Stimulated activated CD4-positive, alpha-beta T cell treated with anti-CD3 and anti-CD28 coated beads, Interleukin-12 subunit alpha, Interleukin-12 subunit beta, amount 100 ng/mL, for 4 hours (primary cell): ENCODE measurements around the gene SPTB.
A peak's percentile ranks its signal among the peaks of the same experiment; 100 is the strongest.
"Not testable (repeated sequence)": the region's sequence is repeated elsewhere in the genome, so short reads cannot be mapped to it uniquely, and the experiment has no call there.

Experiments used
- DNase-seq: peaks from one replicate; pipeline ENCODE4 v3.0.0-alpha.2; 2020

The SPTB gene

GRCh38 chr14:64879635-64880220 is at the start of gene SPTB:
Gene SPTB (minus strand): TSS chr14:64879907. CDS start chr14:64823094, 56,813 bp downstream.
- peak; percentile 66 for DNase-seq

GRCh38 chr14:64929014-64929359 is 49.3 kb upstream of the SPTB start:
- no peak for DNase-seq

- no peak for DNase-seq
Observed at GRCh38 chr14:64928239-64929013, 48.7 kb upstream of the SPTB start.

GRCh38 chr14:64927031-64927430 is 47.3 kb upstream of the SPTB start:
- DNase-seq, result no peak

GRCh38 chr14:64926398-64926995 is 46.8 kb upstream of the SPTB start:
- no peak for DNase-seq

DNA sequence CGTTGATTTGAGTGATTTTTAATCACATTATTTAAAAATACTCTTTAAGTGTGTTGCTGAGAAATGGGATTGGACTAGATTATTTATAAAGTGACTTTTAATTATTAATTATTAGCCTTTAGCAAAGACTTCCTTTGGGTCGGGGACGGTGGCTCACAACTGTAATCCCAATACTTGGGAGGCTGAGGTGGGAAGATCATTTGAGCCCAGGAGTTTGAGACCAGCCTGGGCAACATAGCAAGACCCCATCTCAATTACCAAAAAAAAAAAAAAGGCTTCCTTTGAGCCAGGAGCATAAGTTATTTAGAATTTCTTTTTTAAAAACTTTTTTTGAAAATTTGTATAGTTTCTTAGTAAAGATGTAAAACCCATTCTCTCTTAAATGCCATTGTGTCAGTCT is 43.3 kb upstream of the SPTB start:
- DNase-seq, result no peak

- DNase-seq, result no peak
Observed at GRCh38 chr14:64920465-64920864, 40.8 kb upstream of the SPTB start.

- no peak for DNase-seq
Observed at GRCh38 chr14:64919618-64920017, 39.9 kb upstream of the SPTB start.

DNA sequence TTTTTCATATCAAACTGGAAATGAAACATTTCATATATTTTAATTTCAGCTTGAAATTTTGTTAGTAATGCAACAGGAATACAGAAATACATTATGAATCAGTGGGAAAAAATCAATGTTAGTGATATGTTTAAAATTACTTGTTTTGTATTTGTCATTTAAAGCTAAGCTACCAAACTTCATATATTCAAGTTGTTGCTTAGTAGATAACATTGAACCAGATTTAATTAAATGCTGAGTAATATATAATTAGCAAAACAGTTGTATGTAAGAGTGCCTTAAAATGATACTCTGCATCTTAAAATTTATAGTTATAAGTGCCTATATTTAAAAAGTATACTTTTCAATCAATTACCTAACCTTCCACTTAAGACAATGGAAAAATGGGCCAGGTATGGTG is 39.5 kb upstream of the SPTB start:
- no peak for DNase-seq

- DNase-seq, result no peak
Observed at GRCh38 chr14:64918216-64918615, 38.5 kb upstream of the SPTB start.

- DNase-seq, result no peak
Observed at GRCh38 chr14:64915797-64916196, 36.1 kb upstream of the SPTB start.

GRCh38 chr14:64915029-64915424 is 35.3 kb upstream of the SPTB start:
- DNase-seq, result no peak

DNA sequence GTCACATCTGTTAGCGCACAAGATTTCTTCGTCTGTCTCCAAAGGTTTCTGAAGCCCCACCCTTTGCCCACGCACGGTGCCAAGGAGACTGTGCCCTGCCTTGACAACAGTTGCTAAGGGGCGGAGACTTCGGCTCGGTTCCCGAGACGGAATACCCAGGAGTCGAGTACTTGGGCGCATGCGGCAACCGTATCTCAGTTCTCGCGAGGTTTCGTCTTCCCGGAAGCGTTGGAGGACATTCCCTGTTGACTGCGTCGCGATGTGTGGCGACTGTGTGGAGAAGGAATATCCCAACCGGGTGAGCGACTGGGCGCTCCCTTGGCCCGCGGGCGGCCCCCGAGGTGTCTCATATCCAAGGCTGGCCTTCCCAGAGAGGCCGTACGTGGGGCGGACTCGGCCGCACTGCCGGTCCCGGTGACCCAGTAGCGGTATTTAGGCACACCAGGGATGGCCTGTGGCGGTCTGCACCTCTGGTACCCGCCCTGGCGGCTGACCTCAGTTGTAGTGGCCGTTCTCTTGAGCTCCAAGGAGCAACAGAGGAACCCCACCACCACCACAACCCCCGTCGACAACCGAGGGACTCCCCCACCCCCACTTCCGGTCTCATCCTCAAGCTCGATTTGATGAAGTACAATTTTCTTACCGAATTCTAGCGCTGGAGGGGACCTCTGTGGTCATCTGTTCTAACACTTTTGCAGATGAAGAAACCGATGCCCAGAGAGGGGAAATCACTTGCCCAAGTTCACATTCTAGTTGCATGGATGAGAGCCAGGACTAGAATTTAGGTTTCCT is 34.7 kb upstream of the SPTB start, which contains the start of gene CHURC1:
Gene CHURC1, plus strand, starts transcription at position 219 of the 792 bp plus-strand sequence. Its CDS starts 41 bp downstream, at position 260.
- DNase-seq, result peak; percentile 94

GRCh38 chr14:64913477-64913876 is 33.8 kb upstream of the SPTB start:
- not testable (repeated sequence) for DNase-seq

GRCh38 chr14:64912261-64912660 is 32.6 kb upstream of the SPTB start:
- no peak for DNase-seq

DNA sequence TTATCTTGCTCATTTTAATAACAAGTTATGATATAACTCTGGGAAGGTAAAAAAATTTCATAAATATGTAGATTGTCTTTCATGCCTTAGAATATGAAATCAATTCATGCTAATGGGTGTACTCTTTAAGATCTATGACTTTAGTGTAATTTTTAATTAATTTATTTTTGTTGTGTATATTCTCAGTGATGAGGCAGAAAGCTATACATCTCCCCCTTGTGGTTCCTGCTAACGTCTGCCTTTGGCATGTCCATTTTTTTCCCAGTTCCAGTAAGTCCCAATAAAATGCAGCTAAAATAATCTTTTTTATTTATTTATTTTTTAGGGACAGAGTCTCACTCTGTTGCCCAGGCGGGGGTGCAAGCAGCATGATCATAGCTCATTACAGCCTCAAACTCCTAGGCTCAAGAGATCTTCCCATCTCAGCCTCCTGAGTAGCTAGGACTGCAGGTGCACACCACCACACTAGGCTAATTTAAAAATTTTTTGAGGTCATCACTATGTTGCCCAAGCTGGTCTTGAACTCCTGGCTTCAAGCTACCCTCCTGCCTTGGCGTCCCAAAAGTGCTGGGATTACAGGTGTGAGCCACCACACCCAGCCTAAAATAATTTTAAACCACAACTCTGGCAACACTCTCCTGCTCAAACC is 31.3 kb upstream of the SPTB start:
- DNase-seq, result no peak

- DNase-seq, result no peak
Observed at GRCh38 chr14:64906022-64906421, 26.3 kb upstream of the SPTB start.

GRCh38 chr14:64899958-64900357 is 20.3 kb upstream of the SPTB start:
- DNase-seq, result no peak

DNA sequence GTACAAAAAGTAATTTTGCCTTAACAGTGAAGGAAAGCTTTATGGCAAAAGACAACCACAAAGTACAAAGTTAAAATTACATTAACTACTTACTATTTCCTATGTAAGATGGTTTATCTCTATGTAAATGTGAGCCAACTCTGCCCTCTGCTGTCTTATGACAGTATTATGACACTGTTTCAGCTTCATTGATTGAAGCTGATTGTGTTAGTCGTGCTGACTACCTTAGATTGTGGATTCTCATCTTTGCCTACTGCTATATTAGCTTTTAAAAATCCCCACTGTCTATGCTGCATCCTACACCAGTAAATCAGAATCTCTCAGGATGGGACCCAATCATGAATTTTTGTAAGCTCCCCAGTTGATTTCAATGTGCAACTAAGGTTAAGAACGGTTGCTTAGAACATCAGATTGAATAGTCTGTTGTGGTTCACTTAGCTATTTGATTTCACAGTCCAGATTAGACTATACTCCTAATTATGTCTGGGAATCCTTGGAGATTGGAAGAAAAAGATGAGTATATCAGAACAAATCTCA is 12.2 kb upstream of the SPTB start:
- DNase-seq, result no peak

DNA sequence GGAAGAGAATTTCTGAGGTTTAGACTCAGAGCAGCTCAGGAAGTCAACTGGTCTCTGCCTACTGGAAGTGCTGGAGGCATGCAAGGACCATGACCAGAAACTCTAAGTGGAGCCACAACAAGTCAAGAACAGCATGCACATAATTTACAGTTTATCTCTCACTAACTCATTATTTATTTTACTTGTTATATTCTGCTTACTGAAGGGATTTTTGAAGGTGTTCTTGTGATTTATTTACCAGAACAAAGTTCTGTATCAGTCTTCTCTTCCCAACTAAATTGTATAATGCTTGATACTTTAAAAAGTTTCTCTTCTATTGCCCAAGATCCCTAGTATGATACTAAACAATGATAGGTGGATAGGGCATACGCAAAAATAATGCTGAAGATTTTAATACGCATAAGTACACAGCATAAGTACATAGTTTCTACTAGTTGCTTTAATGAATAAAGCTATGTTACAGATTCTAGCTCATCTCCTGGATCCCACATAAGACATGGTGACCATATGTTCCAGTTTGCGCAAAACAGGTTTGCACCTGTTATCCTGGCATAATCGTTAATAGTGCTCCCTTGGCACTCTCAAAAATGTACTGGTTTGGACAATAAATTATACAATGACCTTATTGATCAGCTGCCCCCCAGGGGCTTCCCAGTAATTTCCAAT is 11.6 kb upstream of the SPTB start:
- no peak for DNase-seq

DNA sequence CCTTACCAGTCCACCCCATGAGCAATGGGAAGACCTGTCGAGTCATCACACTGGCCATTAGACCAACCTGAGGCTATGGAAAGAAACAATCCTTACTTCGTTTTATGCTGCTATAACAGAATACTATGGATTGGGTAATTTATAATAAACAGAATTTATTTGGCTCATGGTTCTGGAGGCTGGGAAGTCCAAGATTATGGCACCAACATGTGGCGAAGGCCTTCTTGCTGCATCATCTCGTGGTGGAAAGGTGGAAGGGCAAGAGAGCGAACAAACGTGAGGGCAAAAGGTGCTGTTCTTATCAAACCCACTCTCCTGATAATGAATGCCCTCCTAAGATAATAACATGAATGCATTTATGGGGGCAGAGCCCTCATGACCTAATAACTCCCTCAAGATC is 9.6 kb upstream of the SPTB start:
- no peak for DNase-seq

- no peak for DNase-seq
Observed at GRCh38 chr14:64885559-64885958, 5.9 kb upstream of the SPTB start.
